A673 (cell line): ENCODE measurements around the gene BRSK2. TPM values are rescaled to one million over a fixed set of nuclear protein-coding genes. Genes with fewer than 3 reads are reported as not detected.

Experiments used
- BruUV-seq: library from RNA; stranded (reverse); fragments of 400-500 nt; replicated peaks from 2 replicates; lab custom pipeline; 2021; lab: Mats Ljungman, UMichigan
- CTCF ChIA-PET: fragments of 300-600 bp; sonication (Branson Sonifier 250); formaldehyde crosslinking; loops from one replicate; lab custom pipeline; 2022; ENCODE audit warnings: antibody characterized with exemption; lab: Charles Lee
- POLR2A ChIA-PET: fragments of 300-600 bp; sonication (Branson Sonifier 250); formaldehyde crosslinking; loops from one replicate; lab custom pipeline; 2022; ENCODE audit warnings: antibody characterized with exemption; ENCODE audit not compliant: low non-redundant PET; lab: Charles Lee
- DNase-seq: peaks from one replicate; pipeline ENCODE4 v3.0.0-alpha.2; 2015; ENCODE audit warnings: low spot score
- H3K27ac ChIP-seq: fragments of 200-600 bp; sonication (generic); 2 replicates; pipeline ENCODE4 v1.5.1; 2016; ENCODE audit warnings: mixed run types, low read depth, mild to moderate bottlenecking, mixed read lengths, antibody characterized with exemption, low read length; ENCODE audit not compliant: poor library complexity, severe bottlenecking
- H3K27me3 ChIP-seq: fragments of 200-600 bp; sonication (generic); replicated peaks from 2 replicates; pipeline ENCODE4 v1.6.1; 2017; ENCODE audit warnings: mixed run types, low read depth, mild to moderate bottlenecking, mixed read lengths, antibody characterized with exemption, low read length; ENCODE audit not compliant: insufficient read depth, poor library complexity
- H3K36me3 ChIP-seq: fragments of 200-600 bp; sonication (generic); 2 replicates; pipeline ENCODE4 v1.6.1; 2016; ENCODE audit warnings: mixed run types, mild to moderate bottlenecking, mixed read lengths, antibody characterized with exemption, low read length; ENCODE audit not compliant: insufficient read depth, poor library complexity, severe bottlenecking
- H3K4me1 ChIP-seq: fragments of 200-600 bp; sonication (generic); 2 replicates; pipeline ENCODE4 v1.6.1; 2017; ENCODE audit warnings: mixed run types, mild to moderate bottlenecking, mixed read lengths, antibody characterized with exemption, low read length; ENCODE audit not compliant: insufficient read depth, poor library complexity, severe bottlenecking
- H3K4me3 ChIP-seq: fragments of 200-600 bp; sonication (generic); 2 replicates; pipeline ENCODE4 v1.5.1; 2016; ENCODE audit warnings: low read depth, mixed run types, mild to moderate bottlenecking, mixed read lengths, low read length; ENCODE audit not compliant: poor library complexity, severe bottlenecking
- H3K9me3 ChIP-seq: fragments of 200-600 bp; sonication (generic); 2 replicates; pipeline ENCODE4 v1.6.1; 2016; ENCODE audit warnings: mixed run types, low read depth, mild to moderate bottlenecking, mixed read lengths, antibody characterized with exemption, low read length; ENCODE audit not compliant: poor library complexity, severe bottlenecking
- CTCF ChIP-seq: fragments of 300-800, 200-600 bp; sonication (generic); conservative IDR thresholded peaks from 2 replicates; pipeline ENCODE4 v1.5.1; 2017; ENCODE audit warnings: low read depth, mild to moderate bottlenecking, antibody characterized with exemption, low read length, moderate library complexity, mixed read lengths
- EZH2 ChIP-seq: fragments of 200-600 bp; sonication (generic); IDR thresholded peaks from 2 replicates; pipeline ENCODE4 v1.6.1; 2017; ENCODE audit warnings: borderline replicate concordance, low read depth, mild to moderate bottlenecking, mixed read lengths, antibody characterized with exemption, low read length; ENCODE audit not compliant: poor library complexity, severe bottlenecking
- intact Hi-C: fragments of 100-400 bp; cut with micrococcal nuclease; formaldehyde crosslinking; loops from one replicate; pipeline ENCODE4 v1.10.0; 2022; ENCODE audit not compliant: unreplicated experiment
- total RNA-seq: library from RNA; stranded (reverse); gene quantifications from 2 replicates; pipeline ENCODE4 v1.2.3, GENCODE V29; 2021

Gene BRSK2
- total RNA-seq, 1 experiment from 2014 or later = 2.2 TPM

GRCh38 chr11:1458340-1459218 is 68.8 kb downstream of the BRSK2 start:
- POLR2A ChIA-PET = no interaction called here
- Histone ChIP-seq H3K9me3 (no peaks in the 10 kb centered on the region), H3K4me1 (no peaks in the 10 kb centered on the region), H3K36me3 (no peaks in the 10 kb centered on the region), H3K4me3 (no peak overlapping the region), H3K27ac (no peak overlapping the region), H3K27me3 (no peaks in the 10 kb centered on the region)
- intact Hi-C loops = no loop called here
- CTCF ChIA-PET = no interaction called here
- DNase-seq = peak; percentile 37
- no TSS peak for BruUV-seq
- TF ChIP-seq CTCF (no peak; the same call in 1 of the 2 replicates), EZH2 (no peak)

GRCh38 chr11:1459219-1459575 is 69.5 kb downstream of the BRSK2 start:
- CTCF ChIA-PET = no interaction called here
- Histone ChIP-seq H3K4me3 (no peak overlapping the region), H3K9me3 (no peaks in the 10 kb centered on the region), H3K27ac (no peak overlapping the region), H3K36me3 (no peaks in the 10 kb centered on the region), H3K4me1 (no peaks in the 10 kb centered on the region), H3K27me3 (no peaks in the 10 kb centered on the region)
- no peak for DNase-seq
- intact Hi-C loops = no loop called here
- BruUV-seq = no TSS peak
- POLR2A ChIA-PET = no interaction called here
- no peak for TF ChIP-seq EZH2
- no peak for TF ChIP-seq CTCF

- intact Hi-C loops = no loop called here
- POLR2A ChIA-PET = no interaction called here
Measured at GRCh38 chr11:1459764-1460395, 70.1 kb downstream of the BRSK2 start.

More at GRCh38 chr11:1459764-1460395, 70.1 kb downstream of the BRSK2 start:
- Histone ChIP-seq H3K36me3 (no peaks in the 10 kb centered on the region), H3K27me3 (no peaks in the 10 kb centered on the region), H3K4me3 (no peak overlapping the region), H3K9me3 (no peaks in the 10 kb centered on the region), H3K4me1 (no peaks in the 10 kb centered on the region), H3K27ac (no peak overlapping the region)
- no peak for DNase-seq
- TF ChIP-seq CTCF (no peak), EZH2 (no peak)
- CTCF ChIA-PET = no interaction called here
- BruUV-seq = no TSS peak
